GM12874 (cell line): ENCODE results near the gene EXT2.

Experiments
- CTCF ChIP-seq: IDR thresholded peaks from 2 replicates; pipeline ENCODE4 v1.5.1; 2011; ENCODE audit warnings: low read depth, mild to moderate bottlenecking, control low read depth, low read length, moderate library complexity; ENCODE audit not compliant: insufficient read depth

Gene EXT2

GRCh38 chr11:44217432-44217831 lies 122.0 kb downstream of the EXT2 start:
- TF ChIP-seq CTCF = no peak

GRCh38 chr11:44219830-44220796 lies 124.6 kb downstream of the EXT2 start:
- no peak for TF ChIP-seq CTCF

- no peak for TF ChIP-seq CTCF
These were observed 126.0 kb downstream of the EXT2 start for GRCh38 chr11:44221456-44221855.

GRCh38 chr11:44221992-44222391 lies 126.5 kb downstream of the EXT2 start:
- TF ChIP-seq CTCF = no peak

GRCh38 chr11:44223238-44223637 lies 127.8 kb downstream of the EXT2 start:
- TF ChIP-seq CTCF = no peak

GRCh38 chr11:44224867-44225501 lies 129.5 kb downstream of the EXT2 start:
- TF ChIP-seq CTCF = no peak

GRCh38 chr11:44226490-44226889 lies 131.0 kb downstream of the EXT2 start:
- TF ChIP-seq CTCF = no peak
